Right renal pelvis (tissue), 4 donors: ENCODE measurements around the gene PACSIN2. TPM values are rescaled to one million over a fixed set of nuclear protein-coding genes. Genes with fewer than 3 reads are reported as not detected.

ENCODE experiments used
- DNase-seq, 4 donors: peaks; one replicate each; pipeline ENCODE4 v3.0.0-alpha.2; 2013; ENCODE audit warnings: low read depth in 4 of 4, low spot score in 3 of 4, missing footprints in 1 of 4
- polyA plus RNA-seq, 4 donors: library from polyadenylated mRNA; unstranded; fragments of 120-200 nt; gene quantifications; one replicate each; pipeline ENCODE4 v1.2.1, GENCODE V29; 2013; ENCODE audit not compliant: insufficient read length in 4 of 4

Gene PACSIN2
- polyA plus RNA-seq, 4 donors: 64.6 to 68.8 (median 67.8) TPM

- DNase-seq: no peak
Measured at GRCh38 chr22:42912059-42912458, 102.9 kb downstream of the PACSIN2 start.

GRCh38 chr22:42910221-42910942 is 104.6 kb downstream of the PACSIN2 start:
- DNase-seq: no peak

DNA sequence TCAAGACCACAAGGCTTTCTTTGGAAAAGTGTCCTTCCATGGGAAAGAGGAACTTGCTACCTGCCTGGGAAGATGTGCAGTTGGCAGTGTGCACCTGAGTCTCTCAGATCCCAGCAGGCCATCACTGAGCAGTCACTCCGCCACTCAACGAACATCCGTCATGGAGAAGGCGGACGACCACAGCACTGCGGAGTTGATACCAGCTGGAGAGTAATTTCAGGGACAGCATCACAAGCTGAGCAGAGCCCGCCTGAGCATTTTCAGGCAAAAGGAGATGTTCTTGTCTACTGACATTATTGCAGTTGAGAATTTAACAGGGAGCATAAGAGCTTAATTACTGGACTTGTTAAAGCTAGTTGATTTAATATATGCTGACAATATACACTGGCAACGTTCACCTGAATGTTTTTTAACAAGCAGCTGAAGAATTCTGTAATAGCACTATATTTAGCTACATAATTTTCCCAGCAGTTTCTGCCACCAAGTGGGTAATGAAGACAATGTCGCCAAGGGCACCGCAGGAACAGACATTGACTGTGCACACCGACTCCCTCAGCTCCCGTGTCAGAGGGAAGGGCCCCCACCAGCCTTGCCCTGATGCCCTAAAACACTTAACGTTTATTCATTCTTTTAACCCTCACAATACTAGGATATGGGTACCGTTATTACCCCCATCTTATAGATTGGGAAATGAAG is 105.4 kb downstream of the PACSIN2 start:
- no peak for DNase-seq

GRCh38 chr22:42908374-42908746 is 106.6 kb downstream of the PACSIN2 start:
- no peak for DNase-seq

DNA sequence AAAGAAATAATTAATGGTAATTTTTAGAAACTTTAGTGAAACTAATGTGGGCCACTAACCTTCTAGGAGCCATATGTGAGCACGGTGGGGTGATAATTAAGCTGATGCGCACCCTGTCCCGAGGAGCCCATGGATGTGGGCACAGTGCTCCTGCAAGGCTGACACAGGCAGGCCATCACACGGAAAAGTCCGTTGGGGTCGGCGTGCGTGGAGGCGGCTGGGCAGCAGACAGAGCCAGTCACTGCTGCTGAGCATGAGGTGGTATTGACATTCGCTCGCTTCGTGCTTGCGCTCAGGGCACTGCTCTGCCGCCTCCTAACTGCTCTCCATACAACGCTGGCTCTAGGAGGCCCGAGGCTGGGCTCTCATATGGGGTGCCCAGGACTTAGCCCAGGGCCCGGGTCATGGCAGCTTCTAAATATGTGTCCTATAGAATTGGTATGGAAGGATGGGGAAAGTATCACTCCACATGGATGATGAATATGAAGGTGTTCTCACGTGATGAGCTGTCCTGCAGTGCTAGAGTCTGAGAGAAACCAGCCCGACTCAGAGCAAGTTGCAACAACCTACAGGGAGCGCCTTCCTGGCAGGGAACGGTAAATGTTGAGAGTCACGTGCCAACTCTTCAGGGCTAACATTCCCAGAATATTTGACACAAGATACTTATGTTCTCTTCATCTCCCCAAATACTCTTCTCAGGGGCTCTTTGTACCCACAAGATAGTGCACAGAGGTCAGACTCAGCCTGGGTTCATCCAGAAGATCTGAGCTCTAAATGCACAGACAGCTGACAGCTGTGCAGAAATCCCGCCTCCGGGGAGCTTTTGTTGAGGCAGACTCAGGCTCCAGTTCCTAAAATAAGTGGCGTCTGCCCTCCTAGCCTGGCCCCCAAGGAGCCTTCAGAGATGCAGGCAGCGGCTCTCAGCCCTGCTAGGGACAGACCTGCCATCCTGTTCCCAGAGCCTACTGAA is 107.3 kb downstream of the PACSIN2 start:
- DNase-seq: no peak

GRCh38 chr22:42906605-42907348 is 108.2 kb downstream of the PACSIN2 start:
- DNase-seq: no peak

DNA sequence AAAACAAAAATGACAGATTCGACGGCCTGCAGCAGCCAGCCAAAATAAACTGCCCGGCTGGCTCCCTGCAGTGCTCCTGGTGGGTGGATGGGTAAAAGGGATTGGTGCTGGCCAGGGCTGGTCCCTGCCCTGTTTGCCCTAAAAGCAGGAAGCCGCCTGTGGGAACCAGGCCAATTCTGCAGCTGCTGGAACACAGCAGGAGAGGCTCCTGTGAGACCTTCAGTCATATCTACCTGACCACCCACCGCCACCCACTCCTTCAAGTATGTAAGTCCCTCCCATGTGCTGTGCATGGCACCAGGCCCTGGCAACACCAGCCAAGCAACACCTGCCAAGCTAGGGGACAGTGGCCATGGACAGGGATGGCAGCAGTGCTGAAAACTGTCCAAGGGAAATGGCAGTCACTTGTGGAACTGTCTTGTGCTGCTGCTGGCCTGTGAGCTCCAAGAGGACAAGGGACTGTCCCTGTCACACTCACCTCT is 109.2 kb downstream of the PACSIN2 start:
- DNase-seq: no peak

DNA sequence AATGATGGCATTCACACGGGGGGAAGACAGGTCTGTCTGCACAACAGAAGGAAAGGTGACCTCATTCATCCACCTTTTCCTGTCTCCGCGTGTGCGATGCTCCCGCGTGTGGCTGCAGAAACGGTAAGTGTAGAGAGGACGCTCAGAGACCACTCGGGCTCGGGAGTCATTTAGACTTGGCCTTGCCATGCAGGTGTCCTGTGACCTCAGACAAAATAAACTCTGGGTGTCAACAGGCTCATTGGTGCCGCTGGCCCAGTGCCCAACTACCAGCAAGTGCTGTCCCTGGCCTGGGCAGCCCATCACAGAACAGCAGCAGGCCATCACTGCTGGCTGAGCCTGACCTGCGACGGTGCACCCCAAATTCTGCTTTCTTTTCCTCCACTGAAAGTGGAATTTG is 109.7 kb downstream of the PACSIN2 start:
- DNase-seq: no peak

- DNase-seq: no peak
Measured at GRCh38 chr22:42904050-42904449, 110.9 kb downstream of the PACSIN2 start.

GRCh38 chr22:42902875-42903510 is 112.0 kb downstream of the PACSIN2 start:
- peak; percentile 40 to 53 (median 48) for DNase-seq

GRCh38 chr22:42901790-42902508 is 113.0 kb downstream of the PACSIN2 start:
- no peak for DNase-seq

DNA sequence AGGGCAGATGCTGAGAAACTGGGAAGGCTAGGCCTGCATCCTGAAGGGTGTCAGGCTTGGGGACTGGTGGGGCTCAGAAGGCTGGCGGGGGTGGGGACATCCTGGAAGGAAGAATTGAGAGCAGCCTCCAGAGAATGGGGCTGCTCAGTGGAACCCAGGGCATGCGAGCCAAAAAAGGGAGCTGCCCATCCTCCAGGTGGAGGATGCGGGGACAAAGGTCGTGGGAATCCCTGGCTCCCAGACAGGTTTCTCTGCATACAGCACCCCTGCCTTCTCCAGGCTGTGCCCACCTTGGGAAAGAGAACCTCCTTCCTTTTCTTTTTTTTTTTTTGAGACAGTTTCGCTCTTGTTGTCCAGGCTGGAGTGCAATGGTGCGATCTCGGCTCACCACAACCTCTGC is 117.0 kb downstream of the PACSIN2 start:
- DNase-seq: no peak

- no peak for DNase-seq
Measured at GRCh38 chr22:42895541-42895981, 119.4 kb downstream of the PACSIN2 start.

- DNase-seq: no peak
Measured at GRCh38 chr22:42895087-42895486, 119.9 kb downstream of the PACSIN2 start.

DNA sequence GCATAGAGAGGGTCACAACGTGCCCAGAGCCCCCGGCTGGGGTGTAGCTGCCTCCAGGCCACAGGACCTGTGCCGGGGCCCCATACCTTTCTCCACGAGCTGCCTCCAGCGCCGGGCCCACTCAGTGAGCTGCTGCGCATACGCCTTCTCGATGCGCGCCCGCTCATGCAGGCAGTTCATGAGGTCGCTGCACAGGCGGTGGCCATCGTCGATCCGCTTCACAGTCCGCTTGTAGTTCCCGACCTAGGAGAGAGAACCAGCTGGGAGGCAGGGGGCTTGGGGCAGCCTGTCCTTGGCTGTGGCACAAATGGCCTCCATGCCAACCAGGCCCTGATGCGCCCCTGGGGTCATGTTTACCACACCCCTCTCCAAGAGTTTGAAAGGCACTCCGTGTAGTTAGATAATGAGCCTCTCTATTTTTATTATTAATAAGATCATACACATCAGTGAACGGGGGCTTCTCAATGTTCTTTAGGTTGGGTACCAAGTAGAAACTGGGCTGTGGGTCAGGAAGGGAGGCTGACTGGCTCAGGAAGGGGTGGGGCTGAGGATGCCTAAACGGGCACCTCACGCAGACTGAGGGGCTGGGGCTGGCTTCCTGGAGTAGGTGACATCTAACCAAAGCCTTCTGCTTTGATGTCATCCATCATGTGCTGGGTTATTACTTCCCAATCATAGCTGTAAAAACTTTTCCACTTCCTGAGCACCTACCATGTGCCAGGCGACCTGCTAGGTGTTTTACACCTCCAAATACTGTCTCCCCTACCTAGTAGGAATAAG is 121.4 kb downstream of the PACSIN2 start:
- no peak for DNase-seq

GRCh38 chr22:42892571-42893316 is 122.2 kb downstream of the PACSIN2 start:
- DNase-seq: no peak

DNA sequence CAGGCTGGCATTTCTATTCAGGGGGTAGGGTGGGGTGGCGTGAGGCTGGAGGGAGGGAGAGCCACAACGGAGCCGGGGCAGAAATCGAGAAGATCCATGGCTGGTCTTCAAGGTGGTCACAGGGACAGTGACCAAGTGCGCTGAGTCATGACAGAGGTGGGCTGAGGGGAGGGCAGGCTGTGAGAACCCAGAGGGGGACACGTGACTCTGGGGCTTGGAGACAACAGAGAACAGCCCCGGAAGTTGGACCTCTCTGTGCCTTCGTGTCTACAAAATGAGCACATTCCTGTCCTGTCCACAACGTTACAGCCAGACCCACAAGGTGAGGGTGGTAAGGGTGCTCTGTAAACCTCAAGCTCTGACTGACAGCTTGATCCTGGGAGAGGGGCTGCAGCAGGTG is 122.8 kb downstream of the PACSIN2 start:
- no peak for DNase-seq

DNA sequence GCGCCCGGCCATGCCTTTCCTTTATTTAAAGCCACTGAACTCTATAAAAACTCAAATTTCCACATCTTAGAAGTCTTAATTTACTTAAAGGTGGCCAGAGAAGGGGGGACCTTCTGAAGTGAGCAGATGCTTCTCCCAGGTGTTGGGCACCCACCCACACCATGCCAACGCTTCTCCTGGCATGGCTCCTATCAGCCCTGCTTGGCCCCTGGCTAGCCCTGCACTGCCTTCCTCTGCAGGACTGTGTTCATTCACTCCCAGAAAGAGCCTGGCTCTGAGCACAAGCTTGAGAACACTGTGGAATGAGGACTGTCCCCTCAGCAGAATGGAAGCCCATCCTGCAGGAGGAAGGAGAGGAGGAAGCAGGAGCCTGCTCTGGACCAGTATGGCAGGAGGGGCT is 123.3 kb downstream of the PACSIN2 start:
- DNase-seq: no peak
